HG02981 (cell line): ENCODE measurements around the gene NRAS.
A peak's percentile ranks its signal among the peaks of the same experiment; 100 is the strongest.

ENCODE experiments used
- ATAC-seq: cut with Tn5 transposase; IDR thresholded peaks from one replicate; pipeline ENCODE4 v1.9.1; 2021; ENCODE audit warnings: mild to moderate bottlenecking, moderate library complexity; ENCODE audit not compliant: unreplicated experiment

The NRAS gene

DNA sequence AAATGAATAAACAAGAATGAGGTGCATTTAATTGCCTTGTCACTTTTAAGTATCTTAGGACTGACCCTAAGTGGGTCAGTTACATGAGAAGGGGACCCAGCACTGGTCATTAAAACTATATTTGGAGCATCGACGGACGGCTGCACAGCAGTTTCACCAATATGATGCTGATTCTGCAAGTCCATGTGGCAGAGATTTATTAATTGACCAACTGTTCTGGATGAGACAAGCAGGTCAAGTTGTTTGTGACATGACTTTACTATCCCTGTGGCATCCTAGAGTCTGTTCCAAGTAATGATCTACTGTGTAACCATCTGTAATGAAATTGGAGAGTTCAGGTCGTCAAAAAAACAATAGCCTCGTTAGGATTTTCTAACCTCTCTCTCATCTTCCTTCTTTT is 30.7 kb downstream of the NRAS start:
- ATAC-seq: no peak

DNA sequence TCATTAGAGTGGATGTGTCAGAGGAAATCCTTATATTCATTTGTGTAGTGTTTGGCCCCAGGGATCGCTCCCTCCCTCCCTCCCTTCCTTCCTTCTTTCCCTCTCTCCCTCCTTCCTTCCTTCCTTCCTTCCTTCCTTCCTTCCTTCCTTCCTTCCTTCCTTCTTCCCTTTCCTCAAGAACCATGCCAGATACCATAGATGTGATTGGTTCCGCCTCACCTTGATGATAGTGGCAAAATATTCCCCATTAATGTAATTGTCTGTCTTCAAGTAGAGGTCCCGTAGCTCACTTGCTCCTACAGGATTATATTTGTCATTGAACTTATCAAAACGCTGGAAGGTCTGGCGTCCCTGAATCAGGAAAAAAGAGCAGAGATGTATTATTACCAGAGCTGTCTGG is 38.9 kb downstream of the NRAS start:
- ATAC-seq: no peak

GRCh38 chr1:114676115-114676514 is 40.5 kb downstream of the NRAS start:
- ATAC-seq: no peak

- no peak for ATAC-seq
These were observed 44.7 kb downstream of the NRAS start for GRCh38 chr1:114671939-114672275.

GRCh38 chr1:114671011-114671938 is 45.3 kb downstream of the NRAS start:
- ATAC-seq: no peak

DNA sequence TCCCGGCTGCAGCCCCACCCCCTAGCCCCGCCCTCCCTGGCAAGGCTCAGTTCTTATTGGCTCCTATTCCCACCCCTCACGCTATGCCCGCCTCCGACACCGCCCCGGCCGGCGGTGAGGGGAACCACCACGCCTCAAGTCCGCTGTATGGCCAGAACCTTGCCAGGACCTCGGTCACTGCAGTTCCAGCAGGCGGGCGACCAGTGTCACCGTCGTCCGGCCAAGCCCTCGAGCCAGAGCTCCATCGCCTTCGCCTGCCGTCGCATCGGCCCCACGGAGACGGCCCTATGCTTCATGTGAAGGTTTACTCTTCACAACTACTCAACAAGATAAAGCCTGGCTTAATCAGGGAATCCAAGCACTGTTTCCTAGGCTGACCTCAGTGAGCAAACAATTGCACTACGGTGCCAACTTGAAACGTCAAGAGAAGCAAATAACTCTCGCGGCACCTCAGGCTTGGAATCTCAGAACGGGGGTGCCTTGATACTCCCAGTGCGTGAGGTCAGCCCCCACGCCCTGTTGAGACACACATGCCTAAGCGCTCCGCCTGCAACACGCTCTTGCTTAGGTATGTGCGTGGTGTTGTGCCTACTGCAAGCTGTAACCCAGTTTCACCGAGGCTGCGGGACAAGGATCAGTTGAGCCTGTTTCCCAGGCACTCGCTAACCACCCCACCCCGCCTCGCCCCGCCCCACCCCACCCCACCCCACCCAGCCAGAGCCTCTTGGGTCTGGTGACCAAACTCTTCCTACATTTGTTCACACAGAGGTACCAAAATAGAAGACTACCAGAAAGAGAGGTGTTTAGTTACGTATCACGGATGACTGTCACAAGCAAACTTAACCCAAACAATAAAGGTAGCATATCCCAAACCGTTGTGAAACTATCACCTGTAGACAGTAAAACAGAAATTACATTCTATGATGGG is 46.2 kb downstream of the NRAS start:
- peak; percentile 98 for ATAC-seq

- ATAC-seq: peak; percentile 55
These were observed 46.9 kb downstream of the NRAS start, which contains the start of gene DENND2C for GRCh38 chr1:114669562-114670082. Gene DENND2C (minus strand): TSS chr1:114670049. CDS start chr1:114625984, 44,065 bp downstream.

- no peak for ATAC-seq
These were observed 47.6 kb downstream of the NRAS start for GRCh38 chr1:114668784-114669561.

DNA sequence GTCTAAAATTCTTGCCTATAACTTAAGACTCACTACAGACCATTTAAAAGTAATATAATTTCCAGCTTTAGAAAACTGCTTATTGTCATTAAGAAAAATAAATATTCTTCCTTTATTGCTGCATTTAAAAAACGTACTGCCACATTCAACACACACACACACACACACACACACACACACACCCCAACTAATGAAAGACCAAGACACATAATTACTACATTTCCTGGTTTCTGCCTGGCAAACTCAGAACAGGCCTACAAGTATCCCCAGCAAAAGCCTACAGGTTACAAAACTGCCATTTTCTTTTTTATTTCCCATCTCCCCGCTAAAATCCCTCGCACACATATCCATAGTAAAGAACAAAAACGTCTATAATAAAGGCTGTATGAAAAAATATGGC is 48.2 kb downstream of the NRAS start:
- no peak for ATAC-seq

- ATAC-seq: no peak
These were observed 49.6 kb downstream of the NRAS start for GRCh38 chr1:114666954-114667353.

DNA sequence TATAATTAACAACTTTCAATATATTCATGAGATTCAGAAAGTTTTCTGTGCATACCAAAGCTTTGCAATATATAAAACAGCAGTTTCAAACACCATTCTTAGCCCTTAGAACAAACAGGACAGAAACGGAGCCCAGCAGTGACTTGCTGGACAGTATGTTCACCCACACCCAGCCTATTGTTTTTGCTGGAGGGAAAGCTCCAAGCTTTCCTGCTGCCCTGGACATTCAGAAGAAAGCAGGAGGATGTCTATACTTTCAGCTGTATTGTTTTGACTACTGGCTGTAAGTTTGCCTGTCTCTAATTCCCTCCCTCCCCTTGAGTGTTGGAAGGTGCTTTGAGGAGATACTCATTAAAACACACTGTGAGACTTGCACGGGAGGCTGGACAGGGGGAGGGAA is 56.3 kb downstream of the NRAS start:
- no peak for ATAC-seq
